BJ (cell line): Measurements from ENCODE around the gene SZT2. TPM values are rescaled to one million over a fixed set of nuclear protein-coding genes. Genes with fewer than 3 reads are reported as not detected.

Experiments used
- CTCF ChIA-PET: fragments of 350-600 bp; formaldehyde crosslinking; extraction: SDS; loops from one replicate; lab custom pipeline; 2021; ENCODE audit warnings: antibody characterized with exemption, inconsistent platforms; lab: Yijun Ruan, JAX
- POLR2A ChIA-PET: fragments of 300-600 bp; sonication (Branson Sonifier 250); formaldehyde crosslinking; extraction: SDS; loops from one replicate; lab custom pipeline; 2021; ENCODE audit warnings: antibody characterized with exemption; lab: Charles Lee
- DNase-seq: peaks from one replicate; pipeline ENCODE4 v3.0.0-alpha.2; 2011; ENCODE audit warnings: low read depth
- H3K27me3 ChIP-seq: 2 replicates; pipeline ENCODE4 v1.6.0; 2011; ENCODE audit warnings: low read length; ENCODE audit not compliant: control insufficient read depth, insufficient read depth
- H3K36me3 ChIP-seq: 2 replicates; pipeline ENCODE4 v1.5.1; 2011; ENCODE audit warnings: low read length; ENCODE audit not compliant: control insufficient read depth, insufficient read depth
- H3K4me3 ChIP-seq: 2 replicates; pipeline ENCODE4 v1.5.1; 2011; ENCODE audit warnings: low read depth, mild to moderate bottlenecking, control low read depth, low read length
- CTCF ChIP-seq: IDR thresholded peaks from 2 replicates; pipeline ENCODE4 v1.5.1; 2011; ENCODE audit warnings: low read depth, mild to moderate bottlenecking, control low read depth, inconsistent platforms, low read length, moderate library complexity; ENCODE audit not compliant: insufficient read depth
- polyA plus RNA-seq: library from polyadenylated mRNA; depleted of rRNA; stranded (reverse); fragments of >200 nt; gene quantifications from 2 replicates; pipeline ENCODE4 v1.2.3, GENCODE V29; 2011

SZT2 gene
- polyA plus RNA-seq, 1 experiment, result 12.1 TPM

GRCh38 chr1:43444151-43444828 lies 54.6 kb downstream of the SZT2 start:
- POLR2A ChIA-PET, result interaction anchor here (0.7 kb wide), 1 partner anchor 8 kb away, joined by 3 read pairs; no protein-coding TSS in a partner anchor

GRCh38 chr1:43444836-43445235 lies 55.1 kb downstream of the SZT2 start:
- no peak for TF ChIP-seq CTCF
- Histone ChIP-seq H3K4me3 (no peak overlapping the region), H3K27me3 (no peaks in the 10 kb centered on the region), H3K36me3 (peaks cover 57% of the 10 kb centered on the region)
- ChIA-PET CTCF (interaction anchor here (0.9 to 1.2 kb wide), 2 partner anchors 8 to 30 kb away, joined by 3 read pairs; no protein-coding TSS in a partner anchor), POLR2A (interaction anchor here (0.7 kb wide), 1 partner anchor 9 kb away, joined by 3 read pairs; no protein-coding TSS in a partner anchor)
- no peak for DNase-seq

More at GRCh38 chr1:43444151-43444828, 54.6 kb downstream of the SZT2 start:
- Histone ChIP-seq H3K4me3 (no peak overlapping the region), H3K27me3 (no peaks in the 10 kb centered on the region), H3K36me3 (peaks cover 59% of the 10 kb centered on the region)
- DNase-seq, result no peak
- TF ChIP-seq CTCF, result no peak
- CTCF ChIA-PET, result interaction anchor here (0.9 to 1.2 kb wide), 2 partner anchors 8 to 29 kb away, joined by 3 read pairs; no protein-coding TSS in a partner anchor

- ChIA-PET POLR2A (no interaction called here), CTCF (no interaction called here)
- no peak overlapping the region for H3K4me3 ChIP-seq
- no peak for TF ChIP-seq CTCF
- H3K27me3 ChIP-seq, result no peaks in the 10 kb centered on the region
- peaks cover 56% of the 10 kb centered on the region for H3K36me3 ChIP-seq
- DNase-seq, result no peak
These were observed 56.1 kb downstream of the SZT2 start for GRCh38 chr1:43445606-43446387.

- H3K36me3 ChIP-seq, result peaks cover 58% of the 10 kb centered on the region
- CTCF ChIA-PET, result interaction anchor here (1.8 kb wide), 1 partner anchor 8 kb away, joined by 6 read pairs; no protein-coding TSS in a partner anchor
- POLR2A ChIA-PET, result no interaction called here
- H3K4me3 ChIP-seq, result no peak overlapping the region
- no peak for DNase-seq
- TF ChIP-seq CTCF, result no peak
- no peaks in the 10 kb centered on the region for H3K27me3 ChIP-seq
These were observed 56.7 kb downstream of the SZT2 start for GRCh38 chr1:43446388-43446740.
